ENCODE results near the gene SAMD11. TPM values are rescaled to one million over a fixed set of nuclear protein-coding genes. Genes with fewer than 3 reads are reported as not detected.

The SAMD11 gene
- total and polyA plus RNA-seq, 2 of the 13 experiments (the other 11 are each of a cell fraction or from before 2014, with no cell fraction given), result 0.11 TPM; not detected in 1

- BruUV-seq (replicated peaks), result no TSS peak
- DNase-seq (ENCODE audit: low spot score) (no peak), FAIRE-seq (no peak), ATAC-seq (no peak)
- H3K9ac ChIP-seq (ENCODE audit: insufficient read depth, low read depth, low read length), result no peak overlapping the region
- H3K27ac ChIP-seq (ENCODE audit: extremely low read length, insufficient read depth, low read length), result no peak overlapping the region
- no peaks in the 10 kb centered on the region for H3K79me2 ChIP-seq (ENCODE audit: insufficient read depth, low read length)
- H4K20me1 ChIP-seq (ENCODE audit: insufficient read depth, low read length), result peaks cover 6% of the 10 kb centered on the region; the same call in 1 of the 2 replicates
- no peak overlapping the region for H2AFZ ChIP-seq (ENCODE audit: low read length)
- no peaks in the 10 kb centered on the region for H3K36me3 ChIP-seq (replicated peaks in 1 of 2; ENCODE audit: control insufficient read depth in 1 of 2, insufficient read depth in 2 of 2, low read length in 2 of 2)
- 3% methylated on average over 5 of the region's 31 CpGs for WGBS (ENCODE audit: low lambda C conversion rate)
- in situ Hi-C loops (cut with HindIII; ENCODE audit: extremely low pct_ligation_motif_present, low pct_unique_long_range_greater_than_20kb), result no loop called here
- intact Hi-C loops (cut with micrococcal nuclease; ENCODE audit: unreplicated experiment), result no loop called here
- peaks cover 58% of the 10 kb centered on the region for H3K4me1 ChIP-seq (ENCODE audit: insufficient read depth, low read length)
- peaks cover 42 to 94% of the 10 kb centered on the region in 2 experiments for H3K27me3 ChIP-seq (ENCODE audit: control insufficient read depth in 1 of 2, insufficient read depth in 2 of 2, low read length in 2 of 2)
- H3K4me2 ChIP-seq (ENCODE audit: low read depth, low read length), result no peak overlapping the region
- H3K4me3 ChIP-seq (replicated peaks in 1 of 3; ENCODE audit: insufficient read depth in 1 of 3, low read depth in 2 of 3, low read length in 3 of 3), result no peak overlapping the region
- ChIA-PET POLR2A (no interaction called here), CTCF (ENCODE audit: low intra/inter-chr PET ratio, low total read pairs) (interaction anchor here (1.5 kb wide), 1 partner anchor 11 kb away, joined by 3 read pairs; no protein-coding TSS in a partner anchor)
- no peaks in the 10 kb centered on the region for H3K9me3 ChIP-seq (ENCODE audit: low read length)
- TF ChIP-seq GMEB2 (CRISPR knock-in tag; IDR thresholded peaks at IDR 0.05; ENCODE audit: low read depth), result no peak
- no peak for TF ChIP-seq PRDM15 (CRISPR knock-in tag; IDR thresholded peaks at IDR 0.05)
- TF ChIP-seq ZBTB34 (CRISPR knock-in tag; IDR thresholded peaks at IDR 0.05), result no peak
- no peak for TF ChIP-seq PAF1 (CRISPR knock-in tag; IDR thresholded peaks at IDR 0.05)
- no peak for TF ChIP-seq USF2 (IDR thresholded peaks at IDR 0.05; ENCODE audit: low read depth, low read length)
- TF ChIP-seq USF2 (CRISPR knock-in tag; IDR thresholded peaks at IDR 0.05; ENCODE audit: borderline replicate concordance), result no peak
- TF ChIP-seq MLXIP (CRISPR knock-in tag; IDR thresholded peaks at IDR 0.05; ENCODE audit: borderline replicate concordance), result no peak
These were observed 7.3 kb upstream of the SAMD11 start for GRCh38 chr1:916173-917075.

Measured in HepG2 (cell line).